SJCRH30 (cell line): ENCODE results near the gene GUCY2D. TPM values are rescaled to one million over a fixed set of nuclear protein-coding genes. Genes with fewer than 3 reads are reported as not detected.

ENCODE experiments used
- DNase-seq, 2 experiments: peaks; one replicate each; pipeline ENCODE4 v3.0.0-alpha.2; 2015 to 2020
- H3K27ac ChIP-seq: fragments of 250-450 bp; sonication (Bioruptor Pico); 2 replicates; pipeline ENCODE4 v1.5.1; 2020; ENCODE audit warnings: mild to moderate bottlenecking, moderate library complexity
- H3K27me3 ChIP-seq: fragments of 250-450 bp; sonication (Bioruptor Pico); 2 replicates; pipeline ENCODE4 v1.5.1; 2020; ENCODE audit warnings: mild to moderate bottlenecking, moderate library complexity
- H3K36me3 ChIP-seq: fragments of 250-450 bp; sonication (Bioruptor Pico); 2 replicates; pipeline ENCODE4 v1.5.1; 2020; ENCODE audit warnings: mild to moderate bottlenecking, moderate library complexity
- H3K4me1 ChIP-seq: fragments of 250-450 bp; sonication (Bioruptor Pico); 2 replicates; pipeline ENCODE4 v1.5.1; 2020; ENCODE audit warnings: mild to moderate bottlenecking, moderate library complexity
- H3K4me3 ChIP-seq: fragments of 250-450 bp; sonication (Bioruptor Pico); 2 replicates; pipeline ENCODE4 v1.5.1; 2020; ENCODE audit warnings: mild to moderate bottlenecking, moderate library complexity
- H3K9me3 ChIP-seq: fragments of 250-450 bp; sonication (Bioruptor Pico); replicated peaks from 2 replicates; pipeline ENCODE4 v1.5.1; 2020; ENCODE audit warnings: mild to moderate bottlenecking, moderate library complexity
- total RNA-seq: library from RNA; depleted of rRNA; stranded (reverse); fragments of >200 nt; shearing (Covaris generic); gene quantifications from 2 replicates; pipeline ENCODE4 v1.2.3, GENCODE V29; 2014

The GUCY2D gene
- total RNA-seq, 1 experiment from 2014 or later, result not detected

DNA sequence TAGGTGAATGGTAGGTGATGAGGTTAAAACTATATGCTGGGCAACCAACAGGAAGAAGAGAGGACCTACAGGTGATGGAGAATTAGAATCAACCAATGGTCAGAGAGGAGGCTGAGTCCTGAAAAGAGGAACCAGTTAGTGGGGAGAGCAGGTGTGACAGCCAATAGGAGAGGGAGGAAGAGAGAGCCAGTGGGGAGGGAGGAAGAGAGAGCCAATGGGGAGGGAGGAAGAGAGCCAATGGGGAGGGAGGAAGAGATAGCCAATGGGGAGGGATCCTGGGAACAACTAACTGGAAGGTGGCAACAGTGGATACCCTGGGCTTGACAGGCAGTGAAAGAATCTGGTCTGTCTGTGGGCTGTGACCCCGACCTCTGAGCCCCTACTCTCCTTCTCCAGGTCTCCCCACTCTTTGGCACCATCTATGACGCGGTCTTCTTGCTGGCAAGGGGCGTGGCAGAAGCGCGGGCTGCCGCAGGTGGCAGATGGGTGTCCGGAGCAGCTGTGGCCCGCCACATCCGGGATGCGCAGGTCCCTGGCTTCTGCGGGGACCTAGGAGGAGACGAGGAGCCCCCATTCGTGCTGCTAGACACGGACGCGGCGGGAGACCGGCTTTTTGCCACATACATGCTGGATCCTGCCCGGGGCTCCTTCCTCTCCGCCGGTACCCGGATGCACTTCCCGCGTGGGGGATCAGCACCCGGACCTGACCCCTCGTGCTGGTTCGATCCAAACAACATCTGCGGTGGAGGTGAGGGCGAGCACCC, 3.7 kb downstream of the GUCY2D start:
- Histone ChIP-seq H3K27me3 (no peaks in the 10 kb centered on the region), H3K27ac (no peak overlapping the region), H3K4me3 (no peak overlapping the region), H3K4me1 (no peaks in the 10 kb centered on the region), H3K36me3 (no peaks in the 10 kb centered on the region), H3K9me3 (no peaks in the 10 kb centered on the region)
- no peak for DNase-seq

DNA sequence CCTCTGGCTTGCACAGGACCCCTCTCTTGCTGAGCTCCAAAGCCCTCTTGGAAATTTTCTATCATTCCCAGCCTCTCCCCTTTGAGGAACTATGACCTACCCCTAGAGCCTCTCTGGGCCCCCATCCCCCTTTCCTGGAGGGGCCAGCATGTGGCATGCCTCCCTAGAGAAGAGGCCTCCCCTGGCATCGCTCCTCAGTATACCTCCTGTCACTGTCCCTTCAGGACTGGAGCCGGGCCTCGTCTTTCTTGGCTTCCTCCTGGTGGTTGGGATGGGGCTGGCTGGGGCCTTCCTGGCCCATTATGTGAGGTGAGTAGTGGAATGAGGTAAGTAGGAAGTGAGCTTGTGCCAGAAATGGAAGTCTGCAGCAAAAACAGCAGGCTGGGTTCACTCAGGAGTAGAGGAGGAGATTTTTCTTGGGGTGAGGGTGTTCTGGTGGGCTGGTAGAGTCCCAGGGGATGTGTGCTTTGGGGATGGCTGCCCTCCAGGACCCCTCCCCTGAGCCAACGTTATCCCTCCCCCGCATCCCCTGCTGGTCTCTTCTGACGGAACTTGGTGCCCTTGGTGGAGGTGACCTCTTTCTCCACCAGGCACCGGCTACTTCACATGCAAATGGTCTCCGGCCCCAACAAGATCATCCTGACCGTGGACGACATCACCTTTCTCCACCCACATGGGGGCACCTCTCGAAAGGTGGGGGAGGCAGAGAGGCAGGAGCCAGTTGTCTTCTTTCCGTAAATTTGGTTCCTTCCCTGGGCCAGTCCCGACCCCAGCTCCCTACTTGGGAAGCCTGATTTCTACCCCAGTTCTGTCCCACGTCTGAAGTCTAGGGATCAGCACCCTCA, 4.6 kb downstream of the GUCY2D start:
- H3K4me3 ChIP-seq, result no peak overlapping the region
- no peaks in the 10 kb centered on the region for H3K4me1 ChIP-seq
- no peak for DNase-seq
- no peaks in the 10 kb centered on the region for H3K36me3 ChIP-seq
- no peak overlapping the region for H3K27ac ChIP-seq
- no peaks in the 10 kb centered on the region for H3K27me3 ChIP-seq
- H3K9me3 ChIP-seq, result no peaks in the 10 kb centered on the region

DNA sequence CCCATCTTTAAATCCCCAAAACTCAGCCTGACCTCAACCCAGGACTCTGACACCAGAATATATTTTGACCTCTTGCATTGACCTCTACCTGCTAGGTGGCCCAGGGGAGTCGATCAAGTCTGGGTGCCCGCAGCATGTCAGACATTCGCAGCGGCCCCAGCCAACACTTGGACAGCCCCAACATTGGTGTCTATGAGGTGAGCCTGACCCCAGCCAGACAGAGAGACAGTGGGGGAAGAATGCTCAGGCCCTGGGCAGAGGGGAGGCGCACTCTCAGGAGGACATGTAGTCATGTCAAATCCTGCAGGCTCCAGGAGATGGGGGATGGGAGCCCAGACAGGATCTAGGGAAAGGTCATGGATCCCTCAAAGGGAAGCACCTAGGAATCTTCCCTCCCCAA, 5.4 kb downstream of the GUCY2D start:
- Histone ChIP-seq H3K9me3 (no peaks in the 10 kb centered on the region), H3K36me3 (no peaks in the 10 kb centered on the region), H3K4me1 (no peaks in the 10 kb centered on the region), H3K4me3 (no peak overlapping the region), H3K27me3 (no peaks in the 10 kb centered on the region), H3K27ac (no peak overlapping the region)
- DNase-seq, result no peak

DNA sequence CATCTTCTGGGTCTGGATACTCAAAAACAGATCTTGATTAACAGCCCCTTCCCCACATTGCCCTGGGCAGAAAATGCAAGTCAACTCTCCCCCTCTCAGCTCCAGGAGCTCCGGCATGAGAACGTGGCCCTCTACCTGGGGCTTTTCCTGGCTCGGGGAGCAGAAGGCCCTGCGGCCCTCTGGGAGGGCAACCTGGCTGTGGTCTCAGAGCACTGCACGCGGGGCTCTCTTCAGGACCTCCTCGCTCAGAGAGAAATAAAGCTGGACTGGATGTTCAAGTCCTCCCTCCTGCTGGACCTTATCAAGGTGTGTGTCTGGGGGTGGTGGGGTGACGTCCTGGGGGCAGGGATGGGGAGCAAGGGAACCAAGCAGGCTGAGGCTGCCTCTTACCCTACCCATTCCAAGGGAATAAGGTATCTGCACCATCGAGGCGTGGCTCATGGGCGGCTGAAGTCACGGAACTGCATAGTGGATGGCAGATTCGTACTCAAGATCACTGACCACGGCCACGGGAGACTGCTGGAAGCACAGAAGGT, 9.7 kb downstream of the GUCY2D start:
- no peak overlapping the region for H3K27ac ChIP-seq
- no peaks in the 10 kb centered on the region for H3K36me3 ChIP-seq
- no peaks in the 10 kb centered on the region for H3K27me3 ChIP-seq
- H3K4me1 ChIP-seq, result no peaks in the 10 kb centered on the region
- H3K4me3 ChIP-seq, result no peak overlapping the region
- no peaks in the 10 kb centered on the region for H3K9me3 ChIP-seq
- DNase-seq, result no peak

DNA sequence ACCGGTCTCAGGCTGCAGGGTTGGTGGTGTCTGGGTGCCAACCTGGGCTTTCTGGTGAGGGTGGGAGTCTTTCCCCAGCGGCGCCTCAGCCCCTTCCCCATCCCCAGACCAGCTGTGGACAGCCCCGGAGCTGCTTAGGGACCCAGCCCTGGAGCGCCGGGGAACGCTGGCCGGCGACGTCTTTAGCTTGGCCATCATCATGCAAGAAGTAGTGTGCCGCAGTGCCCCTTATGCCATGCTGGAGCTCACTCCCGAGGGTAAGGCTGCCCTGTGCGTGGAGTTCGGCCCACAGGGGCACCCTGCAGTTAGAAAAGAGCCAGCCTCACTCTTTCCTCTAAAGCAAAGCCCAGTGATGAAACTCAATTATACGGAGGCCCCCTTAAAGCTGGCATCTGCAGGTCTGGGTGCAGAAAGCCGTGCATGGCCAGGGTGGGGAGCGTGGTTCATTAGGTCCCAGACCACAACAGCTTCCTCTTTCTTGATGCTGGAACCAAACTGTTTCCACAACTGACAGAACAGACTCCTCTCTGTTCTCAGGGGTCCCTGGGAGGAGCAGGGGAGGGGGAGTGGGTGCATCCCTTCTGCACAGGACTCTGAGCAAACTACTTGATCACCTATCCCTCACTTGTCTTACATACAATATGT, 10.7 kb downstream of the GUCY2D start:
- H3K4me3 ChIP-seq, result no peak overlapping the region
- H3K27ac ChIP-seq, result no peak overlapping the region
- DNase-seq, result no peak
- no peaks in the 10 kb centered on the region for H3K9me3 ChIP-seq
- no peaks in the 10 kb centered on the region for H3K4me1 ChIP-seq
- no peaks in the 10 kb centered on the region for H3K36me3 ChIP-seq
- H3K27me3 ChIP-seq, result no peaks in the 10 kb centered on the region

DNA sequence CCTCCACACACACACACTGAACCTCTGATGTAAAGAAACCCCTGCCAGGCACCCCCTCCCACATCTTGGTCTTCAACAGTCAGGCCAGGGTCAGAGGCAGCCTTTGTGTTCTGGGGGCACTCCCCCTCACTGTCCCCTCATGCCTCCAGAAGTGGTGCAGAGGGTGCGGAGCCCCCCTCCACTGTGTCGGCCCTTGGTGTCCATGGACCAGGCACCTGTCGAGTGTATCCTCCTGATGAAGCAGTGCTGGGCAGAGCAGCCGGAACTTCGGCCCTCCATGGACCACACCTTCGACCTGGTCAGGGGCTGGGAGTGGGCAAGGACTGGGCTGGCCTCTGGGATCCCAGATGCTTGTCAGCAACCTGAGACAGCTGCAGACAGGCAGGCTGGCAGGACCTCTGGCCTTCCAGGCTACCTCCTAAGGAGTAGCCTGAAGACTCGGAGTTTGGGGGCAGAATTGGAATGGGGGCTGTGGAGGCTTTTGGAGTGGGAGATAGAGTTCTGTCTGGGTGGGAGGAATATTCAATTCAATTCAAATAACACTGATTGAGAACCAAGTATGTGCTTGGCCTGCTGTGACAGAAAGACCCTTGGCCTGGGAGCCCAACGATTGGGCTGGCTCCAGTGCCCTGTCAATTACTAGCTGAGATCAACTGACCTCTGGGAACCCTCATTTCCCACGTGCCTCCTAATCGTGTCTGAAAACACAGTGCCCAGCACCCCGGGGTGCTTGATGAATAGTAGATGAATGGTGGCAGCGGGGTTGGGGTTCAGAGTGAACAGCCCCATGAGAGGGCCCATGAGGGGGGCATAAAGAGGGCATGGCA, 11.5 kb downstream of the GUCY2D start:
- Histone ChIP-seq H3K27me3 (no peaks in the 10 kb centered on the region), H3K4me3 (no peak overlapping the region), H3K4me1 (no peaks in the 10 kb centered on the region), H3K27ac (no peak overlapping the region), H3K9me3 (no peaks in the 10 kb centered on the region), H3K36me3 (no peaks in the 10 kb centered on the region)
- DNase-seq, result no peak

DNA sequence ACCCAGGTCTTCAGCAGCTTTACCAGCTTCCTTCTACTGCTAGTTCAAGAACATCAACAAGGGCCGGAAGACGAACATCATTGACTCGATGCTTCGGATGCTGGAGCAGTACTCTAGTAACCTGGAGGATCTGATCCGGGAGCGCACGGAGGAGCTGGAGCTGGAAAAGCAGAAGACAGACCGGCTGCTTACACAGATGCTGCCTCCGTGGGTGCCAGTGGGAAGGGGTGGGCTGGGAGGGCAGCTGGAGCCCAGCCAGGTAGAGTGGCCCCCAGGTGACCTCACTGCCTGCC, 12.1 kb downstream of the GUCY2D start:
- Histone ChIP-seq H3K36me3 (no peaks in the 10 kb centered on the region), H3K27me3 (no peaks in the 10 kb centered on the region), H3K4me3 (no peak overlapping the region), H3K4me1 (no peaks in the 10 kb centered on the region), H3K9me3 (no peaks in the 10 kb centered on the region), H3K27ac (no peak overlapping the region)
- DNase-seq, result no peak

DNA sequence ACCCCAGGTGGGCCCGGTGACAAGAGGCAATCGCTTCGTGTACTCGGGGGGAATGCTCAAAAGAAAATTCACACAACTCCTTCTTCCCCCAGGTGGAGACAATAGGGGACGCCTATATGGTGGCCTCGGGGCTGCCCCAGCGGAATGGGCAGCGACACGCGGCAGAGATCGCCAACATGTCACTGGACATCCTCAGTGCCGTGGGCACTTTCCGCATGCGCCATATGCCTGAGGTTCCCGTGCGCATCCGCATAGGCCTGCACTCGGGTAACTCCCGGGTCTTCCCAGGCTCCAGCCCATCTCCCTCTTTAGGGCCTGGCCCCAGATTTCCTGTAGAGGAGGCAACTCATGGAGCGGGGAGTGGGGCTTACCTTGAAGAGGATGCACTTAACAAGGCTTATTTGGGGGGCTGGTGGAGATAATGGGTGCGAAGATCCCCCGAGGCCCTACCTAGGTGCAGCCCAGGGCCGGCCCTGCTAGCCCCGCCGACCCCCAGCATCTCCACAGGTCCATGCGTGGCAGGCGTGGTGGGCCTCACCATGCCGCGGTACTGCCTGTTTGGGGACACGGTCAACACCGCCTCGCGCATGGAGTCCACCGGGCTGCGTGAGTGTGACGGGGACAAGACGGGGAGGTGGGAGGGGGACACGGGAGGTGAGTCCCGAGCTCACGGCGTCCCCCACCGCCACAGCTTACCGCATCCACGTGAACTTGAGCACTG, 13.0 kb downstream of the GUCY2D start:
- Histone ChIP-seq H3K36me3 (no peaks in the 10 kb centered on the region), H3K27ac (no peak overlapping the region), H3K27me3 (no peaks in the 10 kb centered on the region), H3K4me1 (no peaks in the 10 kb centered on the region), H3K4me3 (no peak overlapping the region), H3K9me3 (no peaks in the 10 kb centered on the region)
- no peak for DNase-seq

DNA sequence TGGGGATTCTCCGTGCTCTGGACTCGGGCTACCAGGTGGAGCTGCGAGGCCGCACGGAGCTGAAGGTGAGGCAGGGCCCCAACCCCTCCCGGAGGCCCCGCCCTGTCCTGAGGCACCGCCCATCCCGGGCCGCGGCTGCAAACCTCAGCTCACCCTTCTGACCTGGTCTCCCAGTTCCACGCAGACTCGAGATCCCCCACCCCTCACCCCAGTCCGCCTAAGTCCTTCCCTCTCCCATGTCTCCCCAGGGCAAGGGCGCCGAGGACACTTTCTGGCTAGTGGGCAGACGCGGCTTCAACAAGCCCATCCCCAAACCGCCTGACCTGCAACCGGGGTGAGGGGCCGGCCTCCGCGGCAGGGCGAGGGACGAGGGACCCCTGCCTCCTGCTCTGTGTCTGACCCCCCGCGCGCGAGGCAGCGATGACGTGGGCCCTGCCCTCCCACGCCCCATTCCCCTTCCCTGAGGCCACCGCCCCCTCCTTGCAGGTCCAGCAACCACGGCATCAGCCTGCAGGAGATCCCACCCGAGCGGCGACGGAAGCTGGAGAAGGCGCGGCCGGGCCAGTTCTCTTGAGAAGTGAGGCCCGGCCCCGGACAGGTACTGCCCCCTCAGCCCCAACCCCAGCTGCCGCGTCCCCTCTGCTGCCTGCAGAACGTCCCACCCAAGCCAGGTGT, 13.7 kb downstream of the GUCY2D start:
- no peaks in the 10 kb centered on the region for H3K9me3 ChIP-seq
- no peak overlapping the region for H3K27ac ChIP-seq
- H3K4me1 ChIP-seq, result no peaks in the 10 kb centered on the region
- no peaks in the 10 kb centered on the region for H3K36me3 ChIP-seq
- H3K27me3 ChIP-seq, result no peaks in the 10 kb centered on the region
- no peak overlapping the region for H3K4me3 ChIP-seq
- no peak for DNase-seq

DNA sequence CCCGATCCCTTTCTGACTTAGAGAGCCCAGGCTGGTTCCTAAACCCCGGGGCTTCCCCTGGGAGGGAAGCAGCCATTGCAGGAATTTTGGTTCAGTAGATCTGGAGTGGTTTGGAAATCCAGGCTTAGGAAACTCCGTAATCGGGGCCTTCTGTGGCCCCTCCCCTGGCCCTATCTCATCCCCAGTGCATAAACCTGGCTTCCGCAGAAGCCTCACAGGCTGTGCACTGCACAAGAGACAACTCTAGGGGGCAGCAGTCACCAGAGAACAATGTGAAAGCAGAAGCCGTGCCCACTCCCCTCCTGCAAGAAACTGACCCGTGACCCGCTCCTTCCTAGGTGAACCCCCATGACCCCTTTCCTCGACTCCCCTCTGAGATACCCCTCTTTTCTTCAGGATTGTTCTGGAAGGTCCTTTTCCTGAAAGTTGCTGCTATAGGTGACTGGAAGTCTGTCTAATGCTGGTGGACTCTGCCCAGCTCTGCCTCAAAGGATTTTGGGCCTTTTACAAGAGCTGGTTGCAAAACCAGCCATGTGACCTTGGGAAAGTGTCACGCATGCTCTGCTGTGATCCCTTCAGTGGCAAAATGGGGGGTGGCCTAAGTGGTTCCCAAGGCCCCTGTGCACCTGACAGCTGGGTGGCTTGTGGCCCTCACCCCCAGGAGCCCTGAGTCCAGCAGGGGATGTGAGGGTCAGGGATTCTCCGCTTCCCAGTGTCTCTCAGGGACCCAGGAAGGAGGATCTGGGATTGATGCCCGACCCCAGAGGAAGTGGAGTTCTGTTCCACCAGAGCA, 14.4 kb downstream of the GUCY2D start:
- Histone ChIP-seq H3K36me3 (no peaks in the 10 kb centered on the region), H3K4me3 (no peak overlapping the region), H3K27me3 (no peaks in the 10 kb centered on the region), H3K27ac (no peak overlapping the region), H3K4me1 (no peaks in the 10 kb centered on the region), H3K9me3 (no peaks in the 10 kb centered on the region)
- peak in 1 of 2 experiments; percentile 20 for DNase-seq

DNA sequence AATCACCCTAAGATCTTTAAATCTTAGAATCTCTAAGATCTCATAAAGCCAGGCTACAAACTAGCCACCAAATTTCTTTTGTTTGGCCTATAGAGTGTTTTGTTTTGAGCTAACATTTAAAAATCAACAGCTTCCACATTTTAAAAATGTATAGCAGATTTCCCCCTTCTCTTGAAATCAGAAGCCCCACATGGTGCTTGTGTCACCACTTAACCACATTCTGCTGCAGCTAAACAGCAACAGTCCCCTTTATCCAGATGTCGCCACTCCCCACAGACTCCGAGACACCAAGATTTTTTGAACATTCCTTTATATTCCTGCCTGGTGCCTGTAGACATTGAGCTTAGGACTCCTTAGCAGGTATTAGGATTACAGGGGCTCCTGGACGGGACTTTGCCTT, 16.0 kb downstream of the GUCY2D start:
- Histone ChIP-seq H3K27me3 (no peaks in the 10 kb centered on the region), H3K4me1 (no peaks in the 10 kb centered on the region), H3K36me3 (no peaks in the 10 kb centered on the region), H3K9me3 (no peaks in the 10 kb centered on the region), H3K27ac (no peak overlapping the region), H3K4me3 (no peak overlapping the region)
- no peak for DNase-seq

DNA sequence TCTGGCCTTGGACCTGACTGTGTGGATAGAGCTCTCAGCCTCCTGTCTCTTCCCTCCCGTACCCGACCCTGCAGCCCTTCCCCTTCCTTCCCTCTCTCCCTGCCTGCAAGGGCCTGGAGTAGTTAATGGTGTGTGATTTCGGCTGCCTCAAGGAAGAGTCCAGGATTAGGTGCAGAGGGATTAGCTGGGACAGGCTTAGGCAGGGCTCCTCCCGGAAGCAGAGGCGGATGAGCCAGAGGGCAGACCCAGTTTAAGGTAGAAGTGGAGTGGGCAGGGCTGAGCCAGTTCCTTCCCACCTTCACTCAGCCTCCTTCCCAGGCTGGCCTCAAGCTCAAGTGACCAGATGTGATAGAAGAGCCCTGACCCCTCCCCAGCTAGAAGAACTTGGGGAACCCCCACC, 16.8 kb downstream of the GUCY2D start:
- DNase-seq, result no peak
- Histone ChIP-seq H3K27me3 (no peaks in the 10 kb centered on the region), H3K9me3 (no peaks in the 10 kb centered on the region), H3K4me3 (no peak overlapping the region), H3K36me3 (no peaks in the 10 kb centered on the region), H3K27ac (no peak overlapping the region), H3K4me1 (no peaks in the 10 kb centered on the region)
